HS-27A (cell line): ENCODE measurements around the gene LMOD1.
A peak's percentile ranks its signal among the peaks of the same experiment; 100 is the strongest.
"Not testable (repeated sequence)": the region's sequence is repeated elsewhere in the genome, so short reads cannot be mapped to it uniquely, and the experiment has no call there.

ENCODE experiments used
- DNase-seq: peaks from one replicate; pipeline ENCODE4 v3.0.0-alpha.2; 2012; ENCODE audit warnings: low read depth, missing footprints

Gene LMOD1

GRCh38 chr1:201946224-201946908 lies at the start of gene LMOD1:
Gene LMOD1, minus strand, starts transcription at chr1:201946548. Its CDS starts 208 bp downstream, at chr1:201946340.
- DNase-seq: peak; percentile 26

DNA sequence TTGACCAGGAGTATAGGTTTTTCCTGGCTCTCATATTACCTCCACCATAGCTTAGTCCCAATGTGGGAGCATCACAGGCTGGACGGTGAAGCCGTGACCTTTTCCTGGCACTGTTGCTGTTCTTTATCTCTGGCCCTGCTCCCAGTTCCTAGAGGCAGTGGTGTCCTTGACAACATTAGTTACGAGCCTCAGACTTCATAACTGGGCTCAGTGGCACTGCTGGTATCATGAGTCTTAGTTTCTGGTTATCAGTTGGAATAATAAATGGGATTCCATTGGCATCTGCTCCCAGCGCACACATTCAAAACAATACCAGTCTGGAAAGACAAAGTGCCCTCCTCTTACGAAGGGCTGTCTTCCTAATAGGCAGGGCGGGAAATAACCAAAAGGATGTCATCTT lies 44.1 kb upstream of the LMOD1 start:
- no peak for DNase-seq

DNA sequence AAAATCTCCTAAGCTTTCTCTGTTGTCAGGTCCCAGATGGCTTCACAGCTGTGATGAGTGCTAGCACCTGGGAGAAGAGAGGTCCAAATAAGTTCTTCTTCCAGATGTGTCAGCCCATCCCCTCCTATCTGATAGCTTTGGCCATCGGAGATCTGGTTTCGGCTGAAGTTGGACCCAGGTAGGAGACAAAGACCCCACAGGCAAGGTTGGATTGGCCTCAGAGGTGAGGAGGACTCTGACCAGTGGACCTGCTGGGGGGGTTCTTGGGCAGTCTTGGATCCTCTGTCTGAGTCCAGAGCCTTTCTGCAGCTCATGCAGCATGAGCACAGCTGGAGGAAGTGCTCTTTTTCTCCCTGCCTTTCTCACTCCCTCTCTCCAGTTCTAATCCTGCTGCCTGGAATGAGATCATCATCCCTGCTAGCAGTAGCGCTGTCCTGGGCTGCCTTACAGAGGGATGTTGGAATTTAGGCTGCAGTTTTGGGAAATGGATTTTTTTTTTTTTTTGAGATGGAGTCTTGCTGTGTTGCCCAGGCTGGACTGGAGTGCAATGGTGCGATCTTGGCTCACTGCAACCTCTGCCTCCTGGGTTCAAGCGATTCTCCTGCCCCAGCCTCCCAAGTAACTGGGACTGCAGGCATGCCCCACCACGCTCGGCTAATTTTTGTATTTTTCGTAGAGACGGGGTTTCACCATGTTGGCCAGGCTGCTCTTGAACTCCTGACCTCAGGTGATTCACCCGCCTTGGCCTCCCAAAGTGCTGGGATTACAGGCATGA lies 43.2 kb upstream of the LMOD1 start:
- DNase-seq: no peak

DNA sequence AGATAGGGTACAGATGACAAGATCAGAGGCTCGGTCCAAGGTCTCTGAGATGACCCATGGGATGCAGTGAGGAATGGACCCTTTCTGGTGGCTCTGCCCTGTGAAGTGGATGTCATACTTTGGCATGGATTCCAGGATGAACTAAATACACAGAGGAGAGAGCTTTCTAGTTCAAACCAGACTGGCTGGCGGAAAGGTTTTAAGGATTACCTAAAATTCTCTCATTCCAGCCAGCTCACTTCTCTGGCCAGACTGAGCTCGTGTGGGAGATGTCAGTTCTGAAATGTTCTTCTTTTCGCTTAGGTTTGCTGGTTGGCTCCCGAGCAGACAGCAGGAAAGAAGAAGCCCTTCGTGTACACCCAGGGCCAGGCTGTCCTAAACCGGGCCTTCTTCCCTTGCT lies 42.3 kb upstream of the LMOD1 start:
- no peak for DNase-seq

DNA sequence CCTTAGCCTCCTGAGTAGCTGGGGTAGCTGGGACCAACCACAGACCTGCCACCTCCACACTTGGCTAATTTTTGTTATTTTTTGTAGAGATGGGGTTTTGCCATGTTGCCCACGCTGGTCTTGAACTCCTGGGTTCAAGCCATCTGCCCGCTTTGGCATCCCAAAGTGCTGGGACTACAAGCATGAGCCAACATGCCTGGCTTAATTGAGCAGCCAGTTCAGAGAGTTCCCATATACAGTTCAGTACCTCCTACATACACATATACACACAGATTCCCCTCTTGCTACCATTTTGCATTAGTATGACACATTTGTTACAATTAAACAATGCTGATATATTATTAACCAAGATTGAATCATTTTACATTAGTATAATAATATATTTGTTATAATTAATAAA lies 39.0 kb upstream of the LMOD1 start:
- DNase-seq: no peak

DNA sequence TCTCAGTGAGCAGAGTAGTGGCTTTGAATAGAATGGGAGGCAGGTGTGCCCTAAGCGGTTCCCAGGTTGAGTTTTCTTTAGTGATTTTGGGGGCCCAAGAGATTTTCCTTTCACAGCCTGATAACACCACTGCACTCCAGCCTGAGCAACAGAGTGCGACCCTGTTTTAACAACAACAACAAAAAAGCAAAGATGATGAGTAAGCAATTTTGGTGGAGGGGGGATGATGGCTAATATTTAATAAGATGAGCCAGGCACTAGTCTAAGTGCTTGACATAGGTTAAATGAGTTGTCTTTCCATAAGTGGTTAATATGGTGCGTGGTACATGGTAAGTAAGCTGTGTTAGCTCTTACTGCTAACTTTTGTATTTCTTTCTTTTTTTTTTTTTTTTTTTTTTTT lies 38.1 kb upstream of the LMOD1 start:
- DNase-seq: no peak

DNA sequence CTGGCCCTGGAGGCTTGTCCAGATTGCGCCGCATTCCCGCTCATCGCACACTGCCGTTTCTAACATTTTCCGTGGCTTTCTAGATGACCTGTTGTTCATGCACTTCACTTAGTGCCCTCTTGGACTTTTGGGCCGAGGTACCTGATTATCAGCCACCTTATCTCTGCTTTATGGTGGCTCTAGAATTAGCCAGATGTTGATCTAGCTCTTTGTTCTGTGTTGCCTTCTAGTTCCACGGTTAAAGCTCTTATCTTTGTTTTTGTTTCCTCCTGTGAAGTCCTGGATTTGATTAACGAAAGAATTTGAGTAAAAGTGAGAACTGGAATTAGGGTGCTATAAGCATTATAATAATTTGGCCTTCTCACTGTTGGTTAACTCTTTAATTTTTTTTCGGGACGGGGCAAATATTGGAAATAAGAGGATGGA lies 37.0 kb upstream of the LMOD1 start:
- DNase-seq: no peak

DNA sequence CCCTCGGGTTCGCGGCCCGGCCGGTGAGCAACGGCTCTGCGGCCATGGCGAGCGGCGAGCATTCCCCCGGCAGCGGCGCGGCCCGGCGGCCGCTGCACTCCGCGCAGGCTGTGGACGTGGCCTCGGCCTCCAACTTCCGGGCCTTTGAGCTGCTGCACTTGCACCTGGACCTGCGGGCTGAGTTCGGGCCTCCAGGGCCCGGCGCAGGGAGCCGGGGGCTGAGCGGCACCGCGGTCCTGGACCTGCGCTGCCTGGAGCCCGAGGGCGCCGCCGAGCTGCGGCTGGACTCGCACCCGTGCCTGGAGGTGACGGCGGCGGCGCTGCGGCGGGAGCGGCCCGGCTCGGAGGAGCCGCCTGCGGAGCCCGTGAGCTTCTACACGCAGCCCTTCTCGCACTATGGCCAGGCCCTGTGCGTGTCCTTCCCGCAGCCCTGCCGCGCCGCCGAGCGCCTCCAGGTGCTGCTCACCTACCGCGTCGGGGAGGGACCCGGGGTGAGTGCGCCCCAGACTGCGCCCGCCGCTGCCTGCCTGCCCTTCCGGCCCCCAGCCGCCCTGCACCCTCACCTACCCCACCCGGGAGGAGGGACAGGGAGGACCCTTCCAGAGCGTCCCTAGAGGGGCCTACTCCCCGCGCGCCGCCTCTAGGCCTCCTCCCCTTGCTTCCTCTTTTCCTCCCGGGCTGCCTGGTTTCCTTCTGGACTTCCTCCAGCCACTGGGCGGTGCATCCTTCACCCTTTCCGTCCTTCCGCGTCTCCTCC lies 36.5 kb upstream of the LMOD1 start, which contains the start of gene RNPEP:
RNPEP (plus strand) TSS at position 26 of the 757 bp plus-strand sequence; CDS start at position 45, 19 bp downstream.
- peak; percentile 45 for DNase-seq

- no peak for DNase-seq
Observed at GRCh38 chr1:201982082-201982622, 35.8 kb upstream of the LMOD1 start.

- DNase-seq: no peak
Observed at GRCh38 chr1:201970334-201971159, 24.2 kb upstream of the LMOD1 start.

DNA sequence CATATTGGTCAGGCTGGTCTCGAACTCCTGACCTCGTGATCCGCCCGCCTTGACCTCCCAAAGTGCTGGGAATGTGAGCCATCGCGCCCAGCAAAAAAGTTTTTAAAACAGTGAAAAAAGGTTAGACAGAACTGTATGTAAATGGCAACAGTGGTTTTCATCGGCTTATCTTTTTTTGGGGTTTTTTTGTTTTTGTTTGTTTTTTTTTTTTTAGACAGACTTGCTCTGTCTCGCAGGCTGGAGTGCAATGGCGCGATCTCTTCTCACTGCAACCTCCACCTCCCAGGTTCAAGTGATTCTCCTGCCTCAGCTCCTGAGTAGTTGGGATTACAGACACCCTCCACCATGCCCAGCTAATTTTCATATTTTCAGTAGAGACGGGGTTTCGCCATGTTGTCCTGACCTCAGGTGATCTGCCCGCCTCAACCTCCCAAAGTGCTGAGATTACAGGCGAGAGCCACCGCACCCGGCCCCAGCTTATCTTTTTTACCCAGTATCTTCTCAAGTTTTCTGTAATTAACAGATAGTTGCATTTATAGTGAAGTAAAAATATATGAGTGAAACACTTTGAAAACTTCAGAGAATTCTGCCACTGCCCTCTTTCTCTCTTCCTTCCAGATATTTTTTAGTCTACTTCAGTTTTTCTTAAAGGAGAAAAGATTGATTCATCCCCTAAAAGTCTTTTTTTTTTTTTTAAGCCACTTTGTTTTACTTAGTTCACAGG lies 22.0 kb upstream of the LMOD1 start:
- no peak for DNase-seq

- DNase-seq: no peak
Observed at GRCh38 chr1:201966171-201966570, 19.8 kb upstream of the LMOD1 start.

DNA sequence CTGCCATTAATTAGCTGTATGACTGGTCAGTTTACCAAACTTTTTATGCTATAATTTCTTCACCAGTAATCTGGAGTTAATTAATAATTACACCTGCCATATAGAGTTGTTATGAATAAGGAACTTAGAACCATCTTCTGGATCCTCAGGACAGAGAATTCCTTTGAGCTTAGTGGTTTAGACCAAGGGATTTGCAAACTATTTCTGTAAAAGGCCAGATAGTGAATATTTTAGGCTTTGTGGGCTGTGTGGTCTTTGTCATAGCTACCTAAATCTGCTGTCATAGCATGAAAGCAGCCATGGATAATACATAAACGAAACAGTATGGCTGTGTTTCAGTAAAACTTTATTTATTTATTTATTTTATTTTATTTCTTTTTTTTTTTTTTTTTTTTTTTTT lies 17.9 kb upstream of the LMOD1 start:
- peak; percentile 30 for DNase-seq

- not testable (repeated sequence) for DNase-seq
Observed at GRCh38 chr1:201962382-201962781, 16.0 kb upstream of the LMOD1 start.

GRCh38 chr1:201958348-201958747 lies 12.0 kb upstream of the LMOD1 start:
- DNase-seq: no peak

- no peak for DNase-seq
Observed at GRCh38 chr1:201955729-201956143, 9.4 kb upstream of the LMOD1 start.

- peak; percentile 89 for DNase-seq
Observed at GRCh38 chr1:201955009-201955728, 8.8 kb upstream of the LMOD1 start, which contains the start of gene TIMM17A. Gene TIMM17A, plus strand, starts transcription at chr1:201955503. Its CDS starts 24 bp downstream, at chr1:201955527.

GRCh38 chr1:201954263-201955008 lies 8.1 kb upstream of the LMOD1 start:
- DNase-seq: no peak

- DNase-seq: no peak
Observed at GRCh38 chr1:201949491-201949890, 3.1 kb upstream of the LMOD1 start.
